GM23338 (cell line): ENCODE measurements around the gene COMMD8. TPM values are rescaled to one million over a fixed set of nuclear protein-coding genes. Genes with fewer than 3 reads are reported as not detected.

Source experiments
- ATAC-seq: fragments of 200-7000 bp; cut with Tn5 transposase; 3 replicates; pipeline ENCODE4 v1.9.1; 2020
- DNase-seq: peaks from one replicate; pipeline ENCODE4 v3.0.0-alpha.2; 2015; ENCODE audit warnings: low spot score
- H2AFZ ChIP-seq: fragments of 200-600 bp; sonication (generic); 2 replicates; pipeline ENCODE4 v1.8.0; 2016; ENCODE audit warnings: antibody characterized with exemption, mild to moderate bottlenecking, moderate library complexity
- H3F3A ChIP-seq: fragments of 200-600 bp; sonication (generic); replicated peaks from 2 replicates; pipeline ENCODE4 v1.8.0; 2017; ENCODE audit warnings: antibody characterized with exemption, mixed run types, low read depth
- H3K27ac ChIP-seq: fragments of 200-600 bp; sonication (generic); 2 replicates; pipeline ENCODE4 v1.6.1; 2016; ENCODE audit warnings: low read depth
- H3K27me3 ChIP-seq: fragments of 200-600 bp; sonication (generic); 2 replicates; pipeline ENCODE4 v1.8.0; 2016; ENCODE audit warnings: mild to moderate bottlenecking, mixed run types, moderate library complexity; ENCODE audit not compliant: insufficient read depth
- H3K36me3 ChIP-seq: fragments of 200-600 bp; sonication (generic); 2 replicates; pipeline ENCODE4 v1.8.0; 2016; ENCODE audit warnings: mild to moderate bottlenecking; ENCODE audit not compliant: insufficient read depth
- H3K4me1 ChIP-seq: fragments of 200-600 bp; sonication (generic); 2 replicates; pipeline ENCODE4 v1.8.0; 2016; ENCODE audit warnings: mild to moderate bottlenecking, moderate library complexity; ENCODE audit not compliant: insufficient read depth
- H3K4me2 ChIP-seq: fragments of 200-600 bp; sonication (generic); 2 replicates; pipeline ENCODE4 v1.7.1; 2017; ENCODE audit warnings: mixed run types
- H3K4me3 ChIP-seq: fragments of 200-600 bp; sonication (generic); 2 replicates; pipeline ENCODE4 v1.6.1; 2016; ENCODE audit warnings: mixed run types
- H3K79me2 ChIP-seq: fragments of 200-600 bp; sonication (generic); replicated peaks from 2 replicates; pipeline ENCODE4 v1.8.0; 2017; ENCODE audit warnings: mild to moderate bottlenecking; ENCODE audit not compliant: insufficient read depth
- H3K9me2 ChIP-seq: fragments of 200-600 bp; sonication (generic); 2 replicates; pipeline ENCODE4 v1.8.0; 2017; ENCODE audit not compliant: insufficient read depth
- H4K20me1 ChIP-seq: fragments of 200-600 bp; sonication (generic); replicated peaks from 2 replicates; pipeline ENCODE4 v1.8.0; 2017; ENCODE audit warnings: mild to moderate bottlenecking; ENCODE audit not compliant: insufficient read depth
- H3K27ac Mint-ChIP-seq: 2 replicates; pipeline ENCODE4 v1.8.0; 2020; ENCODE audit warnings: inconsistent platforms, mild to moderate bottlenecking, moderate library complexity, mixed read lengths
- H3K27me3 Mint-ChIP-seq: 3 replicates; pipeline ENCODE4 v1.8.0; 2022; ENCODE audit warnings: low read depth, mild to moderate bottlenecking, moderate library complexity, mixed read lengths, inconsistent platforms; ENCODE audit not compliant: insufficient read depth, poor library complexity
- H3K36me3 Mint-ChIP-seq: 3 replicates; pipeline ENCODE4 v1.8.0; 2021; ENCODE audit warnings: low read depth, mild to moderate bottlenecking, inconsistent platforms, moderate library complexity, mixed read lengths
- H3K4me1 Mint-ChIP-seq: 3 replicates; pipeline ENCODE4 v1.8.0; 2020; ENCODE audit warnings: mild to moderate bottlenecking, inconsistent platforms, mixed read lengths
- H3K4me3 Mint-ChIP-seq: 3 replicates; pipeline ENCODE4 v1.8.0; 2021; ENCODE audit warnings: moderate library complexity, mild to moderate bottlenecking, inconsistent platforms, mixed read lengths
- H3K9me3 Mint-ChIP-seq: 3 replicates; pipeline ENCODE4 v1.8.0; 2020; ENCODE audit warnings: moderate library complexity, mild to moderate bottlenecking, inconsistent platforms, mixed read lengths
- CREB1 ChIP-seq: fragments of 250-450 bp; sonication (Bioruptor Pico); IDR thresholded peaks from 2 replicates; pipeline ENCODE4 v1.5.0; 2020; ENCODE audit warnings: low read depth, mild to moderate bottlenecking, moderate library complexity
- JUNB ChIP-seq: IDR thresholded peaks from one replicate; pipeline ENCODE4 v1.6.1; 2016; ENCODE audit warnings: antibody characterized with exemption; ENCODE audit not compliant: unreplicated experiment
- NANOG ChIP-seq: IDR thresholded peaks from 2 replicates; pipeline ENCODE4 v1.6.1; 2016; ENCODE audit warnings: antibody characterized with exemption, borderline replicate concordance
- POLR2AphosphoS5 ChIP-seq: IDR thresholded peaks from 2 replicates; pipeline ENCODE4 v1.6.1; 2016; ENCODE audit warnings: antibody characterized with exemption, low read depth
- long read RNA-seq: library from polyadenylated mRNA; unstranded; transcript quantifications from one replicate; pipeline ENCODE4 v2.0.0, GENCODE V29; 2020; ENCODE audit not compliant: unreplicated experiment
- polyA plus RNA-seq: library from polyadenylated mRNA; unstranded; fragments of >200 nt; fragmentation: Nextera tagmentation; extraction: Ambion mirVana; gene quantifications from 2 replicates; pipeline ENCODE4 v1.2.1, GENCODE V29; 2016
- total RNA-seq: library from RNA; depleted of rRNA; stranded (reverse); fragments of >200 nt; shearing (Covaris generic); gene quantifications from 2 replicates; pipeline ENCODE4 v1.2.3, GENCODE V29; 2014; rRNA removed
- TF ChIP-seq, protein P1 (sequence below): IDR thresholded peaks from one replicate; pipeline ENCODE4 v1.6.1; 2018; ENCODE audit warnings: antibody characterized with exemption; ENCODE audit not compliant: unreplicated experiment
- TF ChIP-seq, protein P2 (sequence below), 2 experiments: fragments of 200-600 bp in 1 of 2; sonication (generic) in 1 of 2; conservative IDR thresholded peaks; 2 replicates each; pipeline versions ENCODE4 v1.5.1 to v1.6.1; 2016 to 2017; ENCODE audit warnings: antibody characterized with exemption in 2 of 2, low read depth in 2 of 2, mild to moderate bottlenecking in 2 of 2, moderate library complexity in 1 of 2

COMMD8 gene
- total RNA-seq (8.4 and 11.7 TPM in 2 replicates), polyA plus RNA-seq (17.4 and 20.6 TPM in 2 replicates)
- long read RNA-seq, transcript COMMD8-201 (5 exons, 1,469 nt) = major isoform, 8 of 9 reads
- long read RNA-seq, partial matches to known transcripts = 0 of 9 reads
- long read RNA-seq, other reads (novel, unspliced or antisense) = 1 of 9 reads

DNA sequence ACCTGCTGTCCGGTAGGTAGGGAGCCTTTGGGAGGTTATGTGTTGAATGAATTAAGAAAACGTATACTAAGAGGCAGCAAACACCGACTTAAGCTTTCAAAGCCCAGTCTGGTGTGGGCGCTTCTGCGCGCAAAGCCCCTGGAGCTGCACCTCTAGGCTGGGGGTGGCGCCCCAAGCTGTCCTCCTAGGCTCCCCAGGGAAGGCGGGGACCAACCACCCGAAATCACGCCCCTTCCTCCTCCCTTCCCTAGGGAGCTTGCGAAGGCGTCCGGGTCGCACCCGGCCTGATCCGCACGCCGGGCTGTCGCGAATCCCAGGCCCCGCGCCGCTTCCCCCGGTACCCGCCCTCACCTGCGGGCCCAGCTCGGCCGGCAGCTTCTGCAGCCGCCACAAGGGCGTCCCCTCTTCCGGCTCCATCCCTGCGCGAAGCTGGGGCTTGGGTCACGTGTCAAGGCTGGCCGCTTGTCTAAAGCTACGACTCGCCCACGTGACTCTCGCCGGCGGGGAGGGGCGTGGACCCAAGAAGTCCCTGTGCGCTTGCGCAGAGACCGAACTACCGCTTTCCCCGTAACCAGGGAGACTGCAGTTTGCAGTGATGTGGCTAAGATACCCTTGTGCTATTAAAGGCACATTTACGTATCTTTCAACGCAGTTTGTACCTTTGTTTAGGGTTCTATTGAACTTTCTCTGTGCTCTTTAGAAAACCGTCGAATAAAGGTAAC is at the start of gene COMMD8:
Gene COMMD8 (minus strand): TSS at position 468 of the 722 bp plus-strand sequence. CDS start 51 bp downstream, at position 417.
- Histone ChIP-seq H3K27ac (0 out of 2 replicates have a peak within 1 kb of the TSS, but pooled peaks have one; percentile 64), H3K9me2 (no peaks in the 10 kb centered on the region), H4K20me1 (no peaks in the 10 kb centered on the region), H3K4me1 (no peaks in the 10 kb centered on the region; the same call in 1 of the 2 replicates), H3K27me3 (no peaks in the 10 kb centered on the region), H3F3A (no peaks in the 10 kb centered on the region), H2AFZ (peak within 1 kb of the TSS; percentile 99), H3K36me3 (no peaks in the 10 kb centered on the region), H3K79me2 (no peaks in the 10 kb centered on the region), H3K4me3 (peak within 1 kb of the TSS; percentile 92), H3K4me2 (peak within 1 kb of the TSS; percentile 86)
- peak within 1 kb of the TSS; percentile 44 for H3K27ac Mint-ChIP-seq
- TF ChIP-seq POLR2AphosphoS5 (peak; percentile 44; the same call in 1 of the 2 replicates), JUNB (no peak), NANOG (no peak), CREB1 (CRISPR knock-in tag) (peak; percentile 75)
- TF ChIP-seq, protein P1, sequence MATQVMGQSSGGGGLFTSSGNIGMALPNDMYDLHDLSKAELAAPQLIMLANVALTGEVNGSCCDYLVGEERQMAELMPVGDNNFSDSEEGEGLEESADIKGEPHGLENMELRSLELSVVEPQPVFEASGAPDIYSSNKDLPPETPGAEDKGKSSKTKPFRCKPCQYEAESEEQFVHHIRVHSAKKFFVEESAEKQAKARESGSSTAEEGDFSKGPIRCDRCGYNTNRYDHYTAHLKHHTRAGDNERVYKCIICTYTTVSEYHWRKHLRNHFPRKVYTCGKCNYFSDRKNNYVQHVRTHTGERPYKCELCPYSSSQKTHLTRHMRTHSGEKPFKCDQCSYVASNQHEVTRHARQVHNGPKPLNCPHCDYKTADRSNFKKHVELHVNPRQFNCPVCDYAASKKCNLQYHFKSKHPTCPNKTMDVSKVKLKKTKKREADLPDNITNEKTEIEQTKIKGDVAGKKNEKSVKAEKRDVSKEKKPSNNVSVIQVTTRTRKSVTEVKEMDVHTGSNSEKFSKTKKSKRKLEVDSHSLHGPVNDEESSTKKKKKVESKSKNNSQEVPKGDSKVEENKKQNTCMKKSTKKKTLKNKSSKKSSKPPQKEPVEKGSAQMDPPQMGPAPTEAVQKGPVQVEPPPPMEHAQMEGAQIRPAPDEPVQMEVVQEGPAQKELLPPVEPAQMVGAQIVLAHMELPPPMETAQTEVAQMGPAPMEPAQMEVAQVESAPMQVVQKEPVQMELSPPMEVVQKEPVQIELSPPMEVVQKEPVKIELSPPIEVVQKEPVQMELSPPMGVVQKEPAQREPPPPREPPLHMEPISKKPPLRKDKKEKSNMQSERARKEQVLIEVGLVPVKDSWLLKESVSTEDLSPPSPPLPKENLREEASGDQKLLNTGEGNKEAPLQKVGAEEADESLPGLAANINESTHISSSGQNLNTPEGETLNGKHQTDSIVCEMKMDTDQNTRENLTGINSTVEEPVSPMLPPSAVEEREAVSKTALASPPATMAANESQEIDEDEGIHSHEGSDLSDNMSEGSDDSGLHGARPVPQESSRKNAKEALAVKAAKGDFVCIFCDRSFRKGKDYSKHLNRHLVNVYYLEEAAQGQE = no peak
- TF ChIP-seq, protein P2, sequence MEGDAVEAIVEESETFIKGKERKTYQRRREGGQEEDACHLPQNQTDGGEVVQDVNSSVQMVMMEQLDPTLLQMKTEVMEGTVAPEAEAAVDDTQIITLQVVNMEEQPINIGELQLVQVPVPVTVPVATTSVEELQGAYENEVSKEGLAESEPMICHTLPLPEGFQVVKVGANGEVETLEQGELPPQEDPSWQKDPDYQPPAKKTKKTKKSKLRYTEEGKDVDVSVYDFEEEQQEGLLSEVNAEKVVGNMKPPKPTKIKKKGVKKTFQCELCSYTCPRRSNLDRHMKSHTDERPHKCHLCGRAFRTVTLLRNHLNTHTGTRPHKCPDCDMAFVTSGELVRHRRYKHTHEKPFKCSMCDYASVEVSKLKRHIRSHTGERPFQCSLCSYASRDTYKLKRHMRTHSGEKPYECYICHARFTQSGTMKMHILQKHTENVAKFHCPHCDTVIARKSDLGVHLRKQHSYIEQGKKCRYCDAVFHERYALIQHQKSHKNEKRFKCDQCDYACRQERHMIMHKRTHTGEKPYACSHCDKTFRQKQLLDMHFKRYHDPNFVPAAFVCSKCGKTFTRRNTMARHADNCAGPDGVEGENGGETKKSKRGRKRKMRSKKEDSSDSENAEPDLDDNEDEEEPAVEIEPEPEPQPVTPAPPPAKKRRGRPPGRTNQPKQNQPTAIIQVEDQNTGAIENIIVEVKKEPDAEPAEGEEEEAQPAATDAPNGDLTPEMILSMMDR (conservative IDR thresholded peaks at IDR 0.05; ENCODE audit: low read depth in 2 of 2) = peak in 1 of 2 experiments; percentile 6; a peak in 1 of 4 replicates
- H3K4me1 Mint-ChIP-seq = peaks cover 14% of the 10 kb centered on the region
- ATAC-seq = peak; percentile 97
- peak; percentile 100 for DNase-seq
- peaks cover 6% of the 10 kb centered on the region for H3K27me3 Mint-ChIP-seq
- H3K9me3 Mint-ChIP-seq = no peaks in the 10 kb centered on the region
- peak within 1 kb of the TSS; percentile 90 for H3K4me3 Mint-ChIP-seq
- no peaks in the 10 kb centered on the region for H3K36me3 Mint-ChIP-seq

DNA sequence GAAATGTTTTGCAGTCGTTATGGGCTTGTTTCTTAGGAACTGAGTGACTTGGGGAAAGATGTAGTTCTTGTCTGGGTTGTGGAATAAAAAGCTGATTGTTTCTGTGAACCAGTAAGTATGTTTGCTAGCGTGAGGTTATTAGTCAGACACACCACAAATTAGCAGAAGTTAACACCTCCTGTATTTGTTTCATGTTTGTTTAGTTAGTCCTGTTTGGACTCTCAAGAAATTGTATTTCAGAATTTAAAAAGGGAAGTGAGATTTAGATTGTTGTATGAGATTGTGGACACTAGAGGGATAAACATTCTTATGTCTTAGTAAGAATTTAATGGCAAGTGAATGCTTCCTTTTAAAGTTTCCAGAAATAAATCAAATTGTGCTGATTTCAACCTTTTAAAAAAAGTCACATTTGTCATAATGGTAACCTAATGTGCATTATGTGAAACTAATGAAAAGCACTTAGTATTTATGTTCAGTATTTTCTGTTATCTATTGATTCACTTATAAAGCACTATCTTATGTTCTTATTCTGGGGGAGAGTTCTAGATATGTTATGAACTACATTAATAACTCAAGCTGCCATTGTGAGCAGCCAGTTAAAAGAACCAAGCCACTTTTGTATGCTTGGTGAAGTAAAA is 47.1 kb upstream of the COMMD8 start:
- Mint-ChIP-seq H3K27ac (peak overlapping the region; percentile 73), H3K36me3 (no peaks in the 10 kb centered on the region), H3K4me1 (peaks cover 14% of the 10 kb centered on the region; the same call in 2 of the 3 replicates), H3K27me3 (no peaks in the 10 kb centered on the region), H3K9me3 (no peaks in the 10 kb centered on the region), H3K4me3 (no peak overlapping the region)
- Histone ChIP-seq H3K4me2 (no peak overlapping the region), H3K4me3 (no peak overlapping the region), H4K20me1 (no peaks in the 10 kb centered on the region), H3K4me1 (peaks cover 10% of the 10 kb centered on the region), H3K27ac (no peak overlapping the region), H3F3A (no peaks in the 10 kb centered on the region), H3K9me2 (no peaks in the 10 kb centered on the region), H3K79me2 (no peaks in the 10 kb centered on the region), H3K36me3 (no peaks in the 10 kb centered on the region), H3K27me3 (no peaks in the 10 kb centered on the region), H2AFZ (no peak overlapping the region)
- DNase-seq (no peak), ATAC-seq (no peak)
- TF ChIP-seq, protein P2 (conservative IDR thresholded peaks at IDR 0.05; ENCODE audit: low read depth in 2 of 2) = peak in 1 of 2 experiments; percentile 26; a peak in 1 of 4 replicates
